H1 (cell line): Measurements from ENCODE around the gene PCNX3. TPM values are rescaled to one million over a fixed set of nuclear protein-coding genes. Genes with fewer than 3 reads are reported as not detected.

Source experiments
- ATF3 ChIP-seq: IDR thresholded peaks from 2 replicates; pipeline ENCODE4 v1.6.1; 2011; ENCODE audit warnings: low read depth, mild to moderate bottlenecking, low read length; ENCODE audit not compliant: insufficient read depth
- BACH1 ChIP-seq: IDR thresholded peaks from 2 replicates; pipeline ENCODE4 v1.6.1; 2012; ENCODE audit warnings: low read length, improper control_type of control experiment
- BCL11A ChIP-seq, 2 experiments: IDR thresholded peaks; one replicate each; pipeline ENCODE4 v1.6.1; 2011; ENCODE audit warnings: low read depth in 2 of 2, low read length in 2 of 2, mild to moderate bottlenecking in 2 of 2
- BRCA1 ChIP-seq: IDR thresholded peaks from 2 replicates; pipeline ENCODE4 v1.6.1; 2012; ENCODE audit warnings: low read depth, low read length, improper control_type of control experiment
- CBX5 ChIP-seq: fragments of 300-800, 300-1000 bp; sonication (generic); IDR thresholded peaks from 2 replicates; pipeline ENCODE4 v1.7.1; 2016; ENCODE audit warnings: antibody characterized with exemption, low read length, low read depth
- CEBPB ChIP-seq: IDR thresholded peaks from 2 replicates; pipeline ENCODE4 v1.6.1; 2012; ENCODE audit warnings: low read depth, low read length
- CREB1 ChIP-seq: IDR thresholded peaks from 2 replicates; pipeline ENCODE4 v1.6.1; 2012; ENCODE audit warnings: inconsistent platforms
- EGR1 ChIP-seq: IDR thresholded peaks from 2 replicates; pipeline ENCODE4 v1.6.1; 2011; ENCODE audit warnings: low read depth, low read length, borderline replicate concordance
- EP300 ChIP-seq, 2 experiments: IDR thresholded peaks; 1 replicate in 1 of 2; 2 replicates in 1 of 2; pipeline ENCODE4 v1.6.1; 2011 to 2012; ENCODE audit warnings: low read depth in 2 of 2, low read length in 2 of 2, mild to moderate bottlenecking in 2 of 2, borderline replicate concordance in 1 of 2, inconsistent platforms in 1 of 2, moderate library complexity in 1 of 2
- HDAC2 ChIP-seq, 2 experiments: fragments of 300-600 bp in 1 of 2; sonication (generic) in 1 of 2; IDR thresholded peaks; 2 replicates each; pipeline ENCODE4 v1.6.1; 2011 to 2012; ENCODE audit warnings: low read depth in 2 of 2, low read length in 2 of 2, mild to moderate bottlenecking in 2 of 2, moderate library complexity in 2 of 2, borderline replicate concordance in 1 of 2, inconsistent platforms in 1 of 2
- JUN ChIP-seq: IDR thresholded peaks from 2 replicates; pipeline ENCODE4 v1.6.1; 2011; ENCODE audit warnings: low read depth, mild to moderate bottlenecking, improper control_type of control experiment, low read length
- KDM1A ChIP-seq: fragments of 200-600, 300-600 bp; sonication (generic); IDR thresholded peaks from 2 replicates; pipeline ENCODE4 v1.7.1; 2016; ENCODE audit warnings: mild to moderate bottlenecking, low read length, borderline replicate concordance
- KDM4A ChIP-seq: IDR thresholded peaks from one replicate; pipeline ENCODE4 v1.7.1; 2012; ENCODE audit warnings: low read depth, mild to moderate bottlenecking, moderate library complexity, low read length, inconsistent platforms; ENCODE audit not compliant: severe bottlenecking
- MAFK ChIP-seq: IDR thresholded peaks from 2 replicates; pipeline ENCODE4 v1.6.1; 2012; ENCODE audit warnings: low read depth, mild to moderate bottlenecking, improper control_type of control experiment, low read length
- MAX ChIP-seq: IDR thresholded peaks from 2 replicates; pipeline ENCODE4 v1.6.1; 2012; ENCODE audit warnings: inconsistent platforms
- POLR2A ChIP-seq, 2 experiments: IDR thresholded peaks; 1 replicate in 1 of 2; 2 replicates in 1 of 2; pipeline ENCODE4 v1.6.1; 2011; ENCODE audit warnings: low read depth in 2 of 2, low read length in 2 of 2, mild to moderate bottlenecking in 2 of 2; ENCODE audit errors: control extremely low read depth in 1 of 2
- POLR2AphosphoS5 ChIP-seq: IDR thresholded peaks from 2 replicates; pipeline ENCODE4 v1.6.1; 2011; ENCODE audit warnings: low read depth, low read length
- RXRA ChIP-seq: IDR thresholded peaks from 2 replicates; pipeline ENCODE4 v1.6.1; 2011; ENCODE audit warnings: low read depth, mild to moderate bottlenecking, low read length, moderate library complexity; ENCODE audit not compliant: insufficient read depth
- SIN3A ChIP-seq, 2 experiments: IDR thresholded peaks in 1 of 2; conservative IDR thresholded peaks in 1 of 2; 2 replicates each; pipeline ENCODE4 v1.6.1; 2011 to 2012; ENCODE audit warnings: low read length in 2 of 2, improper control_type of control experiment in 1 of 2, low read depth in 1 of 2, mild to moderate bottlenecking in 1 of 2
- SP2 ChIP-seq: IDR thresholded peaks from 2 replicates; pipeline ENCODE4 v1.6.1; 2012; ENCODE audit warnings: mild to moderate bottlenecking, low read length, inconsistent platforms
- TAF1 ChIP-seq: IDR thresholded peaks from 2 replicates; pipeline ENCODE4 v1.6.1; 2011; ENCODE audit warnings: mild to moderate bottlenecking, low read depth, low read length
- TAF7 ChIP-seq: optimal IDR thresholded peaks from 2 replicates; pipeline ENCODE3; 2011; ENCODE audit warnings: low read depth, mild to moderate bottlenecking, inconsistent platforms, low read length, moderate library complexity, borderline replicate concordance
- USF2 ChIP-seq: IDR thresholded peaks from 2 replicates; pipeline ENCODE4 v1.6.1; 2011; ENCODE audit warnings: low read length, improper control_type of control experiment
- polyA plus RNA-seq, 7 experiments: library from polyadenylated mRNA; depleted of rRNA in 3 of 7; stranded (reverse) in 5 of 7; unstranded in 2 of 7; fragments of >200 nt in 5 of 7; fragments of 200-250 nt in 2 of 7; gene quantifications; 1 replicate in 5 of 7; 2 replicates in 1 of 7; 4 replicates in 1 of 7; pipeline versions ENCODE4 v1.2.1 to v1.2.3, GENCODE V29; 2011 to 2013; ENCODE audit warnings: missing spikeins in 2 of 7, mixed read lengths in 2 of 7
- total RNA-seq: library from RNA; stranded (reverse); fragmentation: NEBNext Ultra II Directional; extraction: Animal tissue kit (Norgen Biotek cat#: 25700); gene quantifications from 2 replicates; pipeline ENCODE4 v1.2.1, GENCODE V29; 2021

PCNX3 gene
- total and polyA plus RNA-seq, 2 of the 8 experiments (the other 6 are each of a cell fraction or from before 2014, with no cell fraction given), result 27.2 to 38.8 TPM

GRCh38 chr11:65642014-65642671 is 26.6 kb downstream of the PCNX3 start (continued):
- TF ChIP-seq EP300 (IDR thresholded peaks at IDR 0.05; ENCODE audit: borderline replicate concordance in 1 of 2, low read depth in 2 of 2, low read length in 2 of 2) (no peak), BRCA1 (no peak), MAFK (no peak), MAX (peak; percentile 61; the same call in 1 of the 2 replicates), TAF7 (no peak), POLR2A (IDR thresholded peaks at IDR 0.05; ENCODE audit: control extremely low read depth in 1 of 2, low read depth in 2 of 2, low read length in 2 of 2) (peak in 1 of 2 experiments; percentile 66; a peak in 1 of 3 replicates), CBX5 (no peak), BACH1 (no peak), ATF3 (no peak), CREB1 (no peak; the same call in 1 of the 2 replicates), BCL11A (IDR thresholded peaks at IDR 0.05; ENCODE audit: low read depth in 2 of 2, low read length in 2 of 2) (no peak), TAF1 (peak; percentile 63), USF2 (no peak), SP2 (no peak), SIN3A (conservative IDR thresholded peaks at IDR 0.05 in 1 of 2, IDR thresholded peaks at IDR 0.05 in 1 of 2; ENCODE audit: low read depth in 1 of 2, low read length in 2 of 2) (no peak), RXRA (no peak), POLR2AphosphoS5 (no peak; the same call in 1 of the 2 replicates), KDM4A (peak; percentile 47), HDAC2 (IDR thresholded peaks at IDR 0.05; ENCODE audit: borderline replicate concordance in 1 of 2, low read depth in 2 of 2, low read length in 2 of 2) (no peak), CEBPB (no peak), KDM1A (no peak), JUN (no peak), EGR1 (no peak)
